Measurements from ENCODE around the gene RBBP4.
"Not testable (repeated sequence)": the region's sequence is repeated elsewhere in the genome, so short reads cannot be mapped to it uniquely, and the experiment has no call there.

The RBBP4 gene

GRCh38 chr1:32666901-32667566 lies 16.0 kb downstream of the RBBP4 start:
- TF ChIP-seq EZH2 (optimal IDR thresholded peaks at IDR 0.05; ENCODE audit: low read depth, low read length) (no peak), EZH2phosphoT487 (IDR thresholded peaks at IDR 0.05; ENCODE audit: low read length) (no peak)
- TF ChIP-seq, protein P1, sequence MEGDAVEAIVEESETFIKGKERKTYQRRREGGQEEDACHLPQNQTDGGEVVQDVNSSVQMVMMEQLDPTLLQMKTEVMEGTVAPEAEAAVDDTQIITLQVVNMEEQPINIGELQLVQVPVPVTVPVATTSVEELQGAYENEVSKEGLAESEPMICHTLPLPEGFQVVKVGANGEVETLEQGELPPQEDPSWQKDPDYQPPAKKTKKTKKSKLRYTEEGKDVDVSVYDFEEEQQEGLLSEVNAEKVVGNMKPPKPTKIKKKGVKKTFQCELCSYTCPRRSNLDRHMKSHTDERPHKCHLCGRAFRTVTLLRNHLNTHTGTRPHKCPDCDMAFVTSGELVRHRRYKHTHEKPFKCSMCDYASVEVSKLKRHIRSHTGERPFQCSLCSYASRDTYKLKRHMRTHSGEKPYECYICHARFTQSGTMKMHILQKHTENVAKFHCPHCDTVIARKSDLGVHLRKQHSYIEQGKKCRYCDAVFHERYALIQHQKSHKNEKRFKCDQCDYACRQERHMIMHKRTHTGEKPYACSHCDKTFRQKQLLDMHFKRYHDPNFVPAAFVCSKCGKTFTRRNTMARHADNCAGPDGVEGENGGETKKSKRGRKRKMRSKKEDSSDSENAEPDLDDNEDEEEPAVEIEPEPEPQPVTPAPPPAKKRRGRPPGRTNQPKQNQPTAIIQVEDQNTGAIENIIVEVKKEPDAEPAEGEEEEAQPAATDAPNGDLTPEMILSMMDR (IDR thresholded peaks at IDR 0.05; ENCODE audit: low read length), result no peak
- H3K27ac ChIP-seq (ENCODE audit: low read length), result no peak overlapping the region
- H3K36me3 ChIP-seq (replicated peaks; ENCODE audit: insufficient read depth, low read length), result peaks cover 8% of the 10 kb centered on the region; the same call in 1 of the 2 replicates
- no peaks in the 10 kb centered on the region; the same call in none of the 2 replicates for H3F3A ChIP-seq (ENCODE audit: insufficient read depth, low read length)
- peaks cover 69% of the 10 kb centered on the region for H3K79me2 ChIP-seq (ENCODE audit: low read length)
- no peak overlapping the region for H3K9ac ChIP-seq (ENCODE audit: low read length)
- H3K4me3 ChIP-seq (ENCODE audit: low read length), result no peak overlapping the region
- H3K9me2 ChIP-seq (replicated peaks; ENCODE audit: insufficient read depth, low read length), result no peaks in the 10 kb centered on the region
- no peak overlapping the region for H3K4me2 ChIP-seq (ENCODE audit: low read depth, low read length)
- no peak overlapping the region for H2AFZ ChIP-seq (ENCODE audit: low read length)
- H3K4me1 ChIP-seq (ENCODE audit: low read length), result no peaks in the 10 kb centered on the region
- no peaks in the 10 kb centered on the region; the same call in 1 of the 2 replicates for H4K20me1 ChIP-seq (ENCODE audit: insufficient read depth, low read length)
- no peaks in the 10 kb centered on the region for H3K27me3 ChIP-seq (replicated peaks; ENCODE audit: insufficient read depth, low read length)
- no peak for DNase-seq
- H3K9me3 ChIP-seq (replicated peaks; ENCODE audit: insufficient read depth, low read length), result no peaks in the 10 kb centered on the region

GRCh38 chr1:32668716-32669115 lies 17.7 kb downstream of the RBBP4 start:
- H3K9me2 ChIP-seq (replicated peaks; ENCODE audit: insufficient read depth, low read length); H3K4me3 ChIP-seq (ENCODE audit: low read length); H3K27me3 ChIP-seq (replicated peaks; ENCODE audit: insufficient read depth, low read length); H3F3A ChIP-seq (ENCODE audit: insufficient read depth, low read length); DNase-seq; H3K4me2 ChIP-seq (ENCODE audit: low read depth, low read length); H2AFZ ChIP-seq (ENCODE audit: low read length); H4K20me1 ChIP-seq (ENCODE audit: insufficient read depth, low read length); H3K27ac ChIP-seq (ENCODE audit: low read length); H3K9me3 ChIP-seq (replicated peaks; ENCODE audit: insufficient read depth, low read length); H3K9ac ChIP-seq (ENCODE audit: low read length); H3K4me1 ChIP-seq (ENCODE audit: low read length): not testable (repeated sequence)
- Histone ChIP-seq H3K36me3 (replicated peaks; ENCODE audit: insufficient read depth, low read length) (peaks cover 15% of the 10 kb centered on the region), H3K79me2 (ENCODE audit: low read length) (peaks cover 64% of the 10 kb centered on the region)

DNA sequence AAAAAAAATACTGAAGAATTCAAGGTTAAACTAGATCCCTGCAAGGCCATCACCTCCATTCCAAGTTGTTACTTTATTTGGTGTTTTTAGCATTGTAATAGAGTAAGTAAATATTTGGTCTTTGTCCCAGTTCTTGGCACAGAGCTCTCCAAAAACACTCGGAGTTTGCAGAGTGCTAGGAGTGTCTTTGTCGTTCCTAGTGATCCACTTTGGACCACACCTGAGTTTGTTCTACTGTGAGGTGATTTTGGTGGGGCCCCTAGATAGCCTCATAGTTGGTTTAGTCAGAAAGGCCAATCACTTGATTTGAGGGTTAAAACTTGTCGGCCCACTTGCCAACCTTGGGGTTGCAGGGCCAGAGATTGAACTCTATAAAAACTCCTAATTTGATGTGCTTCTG lies 25.9 kb downstream of the RBBP4 start:
- Histone ChIP-seq H3K27me3 (replicated peaks; ENCODE audit: insufficient read depth, low read length) (no peaks in the 10 kb centered on the region), H2AFZ (ENCODE audit: low read length) (no peak overlapping the region), H3K4me1 (ENCODE audit: low read length) (no peaks in the 10 kb centered on the region), H3F3A (ENCODE audit: insufficient read depth, low read length) (no peaks in the 10 kb centered on the region), H3K9me3 (replicated peaks; ENCODE audit: insufficient read depth, low read length) (no peaks in the 10 kb centered on the region), H3K27ac (ENCODE audit: low read length) (no peak overlapping the region), H3K9me2 (replicated peaks; ENCODE audit: insufficient read depth, low read length) (no peaks in the 10 kb centered on the region), H3K79me2 (ENCODE audit: low read length) (peaks cover 14% of the 10 kb centered on the region; the same call in 1 of the 2 replicates), H3K4me2 (ENCODE audit: low read depth, low read length) (no peak overlapping the region), H3K4me3 (ENCODE audit: low read length) (no peak overlapping the region), H3K9ac (ENCODE audit: low read length) (no peak overlapping the region), H3K36me3 (replicated peaks; ENCODE audit: insufficient read depth, low read length) (peaks cover 18% of the 10 kb centered on the region), H4K20me1 (ENCODE audit: insufficient read depth, low read length) (no peaks in the 10 kb centered on the region)
- DNase-seq, result no peak
- TF ChIP-seq EZH2phosphoT487 (IDR thresholded peaks at IDR 0.05; ENCODE audit: low read length), result no peak
- TF ChIP-seq EZH2 (optimal IDR thresholded peaks at IDR 0.05; ENCODE audit: low read depth, low read length), result no peak
- TF ChIP-seq, protein P1 (IDR thresholded peaks at IDR 0.05; ENCODE audit: low read length), result no peak

DNA sequence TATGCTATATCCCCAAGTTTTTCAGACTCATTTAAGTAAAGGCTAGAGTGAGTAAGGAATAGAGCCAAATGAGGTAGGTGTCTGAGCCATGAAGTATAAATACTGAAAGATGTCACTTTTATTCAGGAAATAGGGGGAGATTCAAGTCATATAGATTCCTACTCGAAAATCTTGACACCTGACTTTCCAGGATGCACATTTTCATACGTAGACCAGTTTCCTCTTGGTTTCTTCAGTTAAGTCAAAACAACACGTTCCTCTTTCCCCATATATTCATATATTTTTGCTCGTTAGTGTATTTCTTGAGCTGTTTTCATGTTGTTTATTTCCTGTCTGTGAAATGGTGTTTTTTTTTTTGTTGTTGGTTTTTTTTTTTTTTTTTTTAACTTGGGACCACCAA lies 29.0 kb downstream of the RBBP4 start:
- not testable (repeated sequence) for H3F3A ChIP-seq (ENCODE audit: insufficient read depth, low read length); H3K4me2 ChIP-seq (ENCODE audit: low read depth, low read length); H3K27me3 ChIP-seq (replicated peaks; ENCODE audit: insufficient read depth, low read length); H2AFZ ChIP-seq (ENCODE audit: low read length); H4K20me1 ChIP-seq (ENCODE audit: insufficient read depth, low read length); H3K9me2 ChIP-seq (replicated peaks; ENCODE audit: insufficient read depth, low read length); H3K4me3 ChIP-seq (ENCODE audit: low read length); DNase-seq; H3K9me3 ChIP-seq (replicated peaks; ENCODE audit: insufficient read depth, low read length); H3K4me1 ChIP-seq (ENCODE audit: low read length); H3K27ac ChIP-seq (ENCODE audit: low read length); H3K9ac ChIP-seq (ENCODE audit: low read length); H3K79me2 ChIP-seq (ENCODE audit: low read length)
- H3K36me3 ChIP-seq (replicated peaks; ENCODE audit: insufficient read depth, low read length), result peaks cover 12% of the 10 kb centered on the region
